Prostate gland (tissue), 2 donors: ENCODE data around the gene SLC14A1. TPM values are rescaled to one million over a fixed set of nuclear protein-coding genes. Genes with fewer than 3 reads are reported as not detected.

ENCODE experiments used
- DNase-seq: peaks from one replicate; pipeline ENCODE4 v3.0.0-alpha.2; 2019; ENCODE audit warnings: low spot score
- H3K27ac ChIP-seq, 2 donors: fragments of 200-600 bp; sonication (generic); 2 replicates each; pipeline ENCODE4 v1.5.1; 2017 to 2019
- H3K27me3 ChIP-seq: fragments of 200-600 bp; sonication (generic); replicated peaks from 2 replicates; pipeline ENCODE4 v1.5.1; 2019; ENCODE audit not compliant: insufficient read depth
- H3K36me3 ChIP-seq, 2 donors: fragments of 200-600 bp; sonication (generic); 1 replicate in 1 of 2; 2 replicates in 1 of 2; pipeline versions ENCODE4 v1.5.1 to v1.8.1; 2017 to 2019
- H3K4me1 ChIP-seq: fragments of 200-600 bp; sonication (generic); replicated peaks from 2 replicates; pipeline ENCODE4 v1.5.1; 2019
- H3K4me3 ChIP-seq, 2 donors: fragments of 200-600 bp; sonication (generic); 2 replicates each; pipeline ENCODE4 v1.5.1; 2017 to 2019
- H3K9me3 ChIP-seq: fragments of 200-600 bp; sonication (generic); 2 replicates; pipeline ENCODE4 v1.5.1; 2017
- CTCF ChIP-seq, 4 experiments: fragments of 200-600 bp in 2 of 4; fragments of 450-650 bp in 2 of 4; sonication (generic) in 2 of 4; IDR thresholded peaks; 1 replicate in 3 of 4; 2 replicates in 1 of 4; pipeline ENCODE4 v1.5.1; 2016 to 2019; ENCODE audit warnings: antibody characterized with exemption in 4 of 4, mild to moderate bottlenecking in 2 of 4, moderate library complexity in 2 of 4
- POLR2A ChIP-seq: fragments of 450-650 bp; IDR thresholded peaks from one replicate; pipeline ENCODE4 v1.6.1; 2016; ENCODE audit warnings: antibody characterized with exemption, mild to moderate bottlenecking
- POLR2AphosphoS5 ChIP-seq: sonication (generic); formaldehyde crosslinking; IDR thresholded peaks from one replicate; pipeline ENCODE4 v1.6.1; 2017; ENCODE audit warnings: antibody characterized with exemption
- WGBS: methylation state at CpG from one replicate; pipeline ENCODE4 v1.1.5; 2018; 5-methylcytosine and 5-hydroxymethylcytosine counted together
- intact Hi-C: fragments of 100-400 bp; cut with DNase I; formaldehyde crosslinking; loops from one replicate; pipeline ENCODE4 v1.14.2; 2022
- total RNA-seq, 2 donors: library from RNA; depleted of rRNA; stranded (reverse); fragments of >200 nt; gene quantifications; one replicate each; pipeline ENCODE4 v1.1.0, GENCODE V29; 2016

The SLC14A1 gene
- total RNA-seq, 2 donors from 2014 or later: 31.8 to 139 TPM

- peaks cover 5% of the 10 kb centered on the region for H3K4me1 ChIP-seq
- no peaks in the 10 kb centered on the region for H3K9me3 ChIP-seq
- TF ChIP-seq CTCF (IDR thresholded peaks at IDR 0.05): no peak
- no peak for TF ChIP-seq POLR2A
- TF ChIP-seq POLR2AphosphoS5: no peak
- WGBS: 96% methylated on average over 3 of the region's 3 CpGs
- H3K4me3 ChIP-seq: no peak overlapping the region
- intact Hi-C loops: no loop called here
- no peak for DNase-seq
- H3K36me3 ChIP-seq: no peaks in the 10 kb centered on the region
- no peaks in the 10 kb centered on the region for H3K27me3 ChIP-seq
- H3K27ac ChIP-seq: no peak overlapping the region
These were observed 63.0 kb downstream of the SLC14A1 start for GRCh38 chr18:45786941-45787340.

- no peak for DNase-seq
- H3K36me3 ChIP-seq: no peaks in the 10 kb centered on the region
- no peak overlapping the region for H3K27ac ChIP-seq
- TF ChIP-seq CTCF (IDR thresholded peaks at IDR 0.05) (no peak), POLR2A (no peak), POLR2AphosphoS5 (no peak)
- H3K4me1 ChIP-seq: peaks cover 5% of the 10 kb centered on the region
- intact Hi-C loops: no loop called here
- H3K4me3 ChIP-seq: no peak overlapping the region
- no peaks in the 10 kb centered on the region for H3K27me3 ChIP-seq
- H3K9me3 ChIP-seq: no peaks in the 10 kb centered on the region
- WGBS: 79% methylated on average over 1 of the region's 1 CpG
These were observed 63.4 kb downstream of the SLC14A1 start for GRCh38 chr18:45787346-45787745.

GRCh38 chr18:45788861-45789260 is 64.9 kb downstream of the SLC14A1 start:
- H3K9me3 ChIP-seq: no peaks in the 10 kb centered on the region
- no peak overlapping the region for H3K27ac ChIP-seq
- TF ChIP-seq POLR2AphosphoS5 (no peak), POLR2A (no peak), CTCF (IDR thresholded peaks at IDR 0.05) (no peak)
- no peak for DNase-seq
- intact Hi-C loops: no loop called here
- H3K36me3 ChIP-seq: no peaks in the 10 kb centered on the region
- peaks cover 5% of the 10 kb centered on the region for H3K4me1 ChIP-seq
- WGBS: 91% methylated on average over 3 of the region's 3 CpGs
- H3K27me3 ChIP-seq: no peaks in the 10 kb centered on the region
- H3K4me3 ChIP-seq: no peak overlapping the region

GRCh38 chr18:45792506-45793263 is 68.7 kb downstream of the SLC14A1 start:
- Histone ChIP-seq H3K27me3 (no peaks in the 10 kb centered on the region), H3K4me3 (no peak overlapping the region), H3K4me1 (no peaks in the 10 kb centered on the region), H3K27ac (no peak overlapping the region), H3K36me3 (no peaks in the 10 kb centered on the region), H3K9me3 (no peaks in the 10 kb centered on the region)
- no peak for DNase-seq
- intact Hi-C loops: no loop called here
- WGBS: 69% methylated on average over 5 of the region's 5 CpGs
- TF ChIP-seq POLR2A: no peak
- TF ChIP-seq CTCF (IDR thresholded peaks at IDR 0.05): no peak
- TF ChIP-seq POLR2AphosphoS5: no peak

GRCh38 chr18:45793264-45793965 is 69.4 kb downstream of the SLC14A1 start:
- 42% methylated on average over 4 of the region's 4 CpGs for WGBS
- intact Hi-C loops: no loop called here
- Histone ChIP-seq H3K4me1 (no peaks in the 10 kb centered on the region), H3K27me3 (no peaks in the 10 kb centered on the region), H3K4me3 (no peak overlapping the region), H3K9me3 (no peaks in the 10 kb centered on the region), H3K27ac (peak overlapping the region in 1 of 2 donors; percentile 38), H3K36me3 (no peaks in the 10 kb centered on the region)
- peak; percentile 75 for DNase-seq
- TF ChIP-seq POLR2A (no peak), POLR2AphosphoS5 (peak; percentile 73)
